HepG2 (cell line): ENCODE measurements around the gene ZDHHC18. TPM values are rescaled to one million over a fixed set of nuclear protein-coding genes. Genes with fewer than 3 reads are reported as not detected.

Experiments used
- ELF1 ChIP-seq: sonication (generic); formaldehyde crosslinking; IDR thresholded peaks from 2 replicates; pipeline ENCODE4 v1.4.0; 2020; ENCODE audit warnings: missing genetic modification reagents
- FOXA1 ChIP-seq, 2 experiments: fragments of 450-650 bp in 1 of 2; sonication (generic) in 1 of 2; formaldehyde crosslinking in 1 of 2; IDR thresholded peaks; 2 replicates each; pipeline versions ENCODE4 v1.4.0 to v1.6.1; 2016 to 2020; ENCODE audit warnings: missing genetic modification reagents in 1 of 2
- HMG20A ChIP-seq: IDR thresholded peaks from 2 replicates; pipeline ENCODE4 v1.6.1; 2016; ENCODE audit warnings: borderline replicate concordance
- HNRNPH1 ChIP-seq: fragments of 200-400 bp; formaldehyde crosslinking; optimal IDR thresholded peaks from 2 replicates; pipeline ENCODE3; 2017; ENCODE audit warnings: mild to moderate bottlenecking, low read depth, low read length
- HOXD1 ChIP-seq: sonication (generic); formaldehyde crosslinking; IDR thresholded peaks from 2 replicates; pipeline ENCODE4 v1.5.0; 2020; ENCODE audit warnings: missing genetic modification reagents
- ISL2 ChIP-seq: sonication (generic); formaldehyde crosslinking; IDR thresholded peaks from 2 replicates; pipeline ENCODE4 v1.5.0; 2020; ENCODE audit warnings: missing genetic modification reagents
- MTA1 ChIP-seq: sonication (generic); formaldehyde crosslinking; IDR thresholded peaks from 2 replicates; pipeline ENCODE4 v1.4.0; 2020; ENCODE audit warnings: missing genetic modification reagents, mild to moderate bottlenecking, borderline replicate concordance
- NFE2 ChIP-seq: sonication (generic); formaldehyde crosslinking; IDR thresholded peaks from 2 replicates; pipeline ENCODE4 v1.4.0; 2020; ENCODE audit warnings: missing genetic modification reagents
- SNAPC2 ChIP-seq: sonication (generic); formaldehyde crosslinking; IDR thresholded peaks from 2 replicates; pipeline ENCODE4 v1.8.1; 2022; ENCODE audit warnings: mild to moderate bottlenecking, missing genetic modification reagents
- SOX5 ChIP-seq: IDR thresholded peaks from 2 replicates; pipeline ENCODE4 v1.6.1; 2016; ENCODE audit warnings: borderline replicate concordance
- SRY ChIP-seq: sonication (generic); formaldehyde crosslinking; IDR thresholded peaks from 2 replicates; pipeline ENCODE4 v1.8.0; 2022; ENCODE audit warnings: mild to moderate bottlenecking, missing genetic modification reagents
- STAG1 ChIP-seq: sonication (generic); formaldehyde crosslinking; IDR thresholded peaks from 2 replicates; pipeline ENCODE4 v1.4.0; 2020; ENCODE audit warnings: missing genetic modification reagents
- ZFP1 ChIP-seq: IDR thresholded peaks from 2 replicates; pipeline ENCODE4 v1.6.1; 2016
- ZNF451 ChIP-seq: sonication (generic); formaldehyde crosslinking; IDR thresholded peaks from 2 replicates; pipeline ENCODE4 v1.5.0; 2020; ENCODE audit warnings: mild to moderate bottlenecking, missing genetic modification reagents
- ZNF883 ChIP-seq: sonication (generic); formaldehyde crosslinking; IDR thresholded peaks from 2 replicates; pipeline ENCODE4 v1.5.1; 2020; ENCODE audit warnings: mild to moderate bottlenecking, missing genetic modification reagents; ENCODE audit errors: not compliant biosample characterization
- ZSCAN9 ChIP-seq: IDR thresholded peaks from 2 replicates; pipeline ENCODE4 v1.6.1; 2016; ENCODE audit warnings: borderline replicate concordance
- polyA plus RNA-seq, 8 experiments: library from polyadenylated mRNA; depleted of rRNA in 3 of 8; stranded (reverse) in 7 of 8; unstranded in 1 of 8; fragments of >200 nt; fragmentation: Illumina TruSeq in 4 of 8; extraction: Trizol in 4 of 8; gene quantifications; 2 replicates each; pipeline versions ENCODE4 v1.2.1 to v1.2.3, GENCODE V29; 2011 to 2016; ENCODE audit warnings: low read depth in 4 of 8, missing spikeins in 1 of 8, mixed read lengths in 1 of 8; ENCODE audit not compliant: insufficient read depth in 1 of 8
- total RNA-seq, 5 experiments: library from RNA; depleted of rRNA; stranded (reverse); fragments of >200 nt; fragmentation: Illumina TruSeq; extraction: Trizol; gene quantifications; 2 replicates each; pipeline ENCODE4 v1.2.3, GENCODE V29; 2016; ENCODE audit warnings: low read depth in 1 of 5
- TF ChIP-seq, protein P1 (sequence below): sonication (generic); formaldehyde crosslinking; IDR thresholded peaks from 2 replicates; pipeline ENCODE4 v1.4.0; 2020; ENCODE audit warnings: missing genetic modification reagents, borderline replicate concordance
- TF ChIP-seq, protein P2 (sequence below): IDR thresholded peaks from 2 replicates; pipeline ENCODE4 v1.6.1; 2018; ENCODE audit warnings: missing genetic modification reagents, mild to moderate bottlenecking, missing compliant biosample characterization
- TF ChIP-seq, protein P3 (sequence below): sonication (generic); IDR thresholded peaks from 2 replicates; pipeline ENCODE4 v1.6.1; 2016; ENCODE audit warnings: low read depth, borderline replicate concordance
- TF ChIP-seq, protein P4 (sequence below): sonication (generic); formaldehyde crosslinking; IDR thresholded peaks from 2 replicates; pipeline ENCODE4 v1.8.0; 2022; ENCODE audit warnings: mild to moderate bottlenecking, missing genetic modification reagents, moderate library complexity
- TF ChIP-seq, protein P5 (sequence below): sonication (generic); formaldehyde crosslinking; IDR thresholded peaks from 2 replicates; pipeline ENCODE4 v1.4.0; 2020; ENCODE audit warnings: missing genetic modification reagents

The ZDHHC18 gene
- total and polyA plus RNA-seq, 2 of the 13 experiments (the other 11 are each of a cell fraction or from before 2014, with no cell fraction given): 13.2 to 35.3 TPM

DNA sequence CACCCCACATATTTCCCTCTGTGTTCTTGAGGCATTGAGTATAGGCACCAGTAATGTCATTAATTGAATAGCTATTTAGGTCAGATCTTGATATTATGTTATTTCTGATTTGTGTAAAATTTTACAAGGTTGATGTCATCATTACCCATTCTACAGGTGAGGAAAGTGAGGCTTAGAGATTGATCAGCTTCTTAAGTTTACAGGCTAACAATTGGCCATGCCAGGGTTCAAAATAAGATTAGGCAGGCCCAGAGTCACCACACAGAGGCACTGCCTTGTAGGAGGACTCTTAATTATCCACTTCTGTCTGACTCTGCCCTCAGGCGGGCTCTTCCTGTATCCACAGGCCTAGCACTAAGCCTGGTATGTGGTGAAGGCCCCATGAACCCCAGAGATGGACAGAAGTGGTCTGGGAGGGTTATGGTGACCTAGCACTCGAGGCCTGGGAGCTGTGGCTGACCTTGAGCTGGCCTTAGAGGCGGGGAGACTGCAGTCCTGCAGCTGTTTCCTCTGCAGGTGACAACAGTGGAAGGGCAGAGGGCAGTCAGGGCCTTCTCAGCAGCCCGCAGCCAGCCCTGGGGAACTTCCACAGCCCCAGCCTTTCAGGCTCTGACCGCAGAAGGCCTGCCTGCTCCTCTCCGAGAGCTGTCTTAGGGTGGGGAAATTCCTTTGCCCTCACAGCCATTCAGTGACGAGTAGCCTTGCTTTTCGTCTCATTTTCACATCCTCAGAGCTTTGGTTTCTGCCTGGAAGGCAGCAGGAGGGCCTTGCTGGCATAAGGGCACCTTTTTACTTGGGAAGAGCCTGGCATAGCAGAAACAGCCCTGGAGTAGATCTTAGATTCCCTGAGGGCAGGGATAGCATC is 12.2 kb downstream of the ZDHHC18 start (continued):
- TF ChIP-seq, protein P1, sequence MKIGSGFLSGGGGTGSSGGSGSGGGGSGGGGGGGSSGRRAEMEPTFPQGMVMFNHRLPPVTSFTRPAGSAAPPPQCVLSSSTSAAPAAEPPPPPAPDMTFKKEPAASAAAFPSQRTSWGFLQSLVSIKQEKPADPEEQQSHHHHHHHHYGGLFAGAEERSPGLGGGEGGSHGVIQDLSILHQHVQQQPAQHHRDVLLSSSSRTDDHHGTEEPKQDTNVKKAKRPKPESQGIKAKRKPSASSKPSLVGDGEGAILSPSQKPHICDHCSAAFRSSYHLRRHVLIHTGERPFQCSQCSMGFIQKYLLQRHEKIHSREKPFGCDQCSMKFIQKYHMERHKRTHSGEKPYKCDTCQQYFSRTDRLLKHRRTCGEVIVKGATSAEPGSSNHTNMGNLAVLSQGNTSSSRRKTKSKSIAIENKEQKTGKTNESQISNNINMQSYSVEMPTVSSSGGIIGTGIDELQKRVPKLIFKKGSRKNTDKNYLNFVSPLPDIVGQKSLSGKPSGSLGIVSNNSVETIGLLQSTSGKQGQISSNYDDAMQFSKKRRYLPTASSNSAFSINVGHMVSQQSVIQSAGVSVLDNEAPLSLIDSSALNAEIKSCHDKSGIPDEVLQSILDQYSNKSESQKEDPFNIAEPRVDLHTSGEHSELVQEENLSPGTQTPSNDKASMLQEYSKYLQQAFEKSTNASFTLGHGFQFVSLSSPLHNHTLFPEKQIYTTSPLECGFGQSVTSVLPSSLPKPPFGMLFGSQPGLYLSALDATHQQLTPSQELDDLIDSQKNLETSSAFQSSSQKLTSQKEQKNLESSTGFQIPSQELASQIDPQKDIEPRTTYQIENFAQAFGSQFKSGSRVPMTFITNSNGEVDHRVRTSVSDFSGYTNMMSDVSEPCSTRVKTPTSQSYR: peak; percentile 39; the same call in 1 of the 2 replicates
- no peak for TF ChIP-seq HNRNPH1
- TF ChIP-seq NFE2 (CRISPR knock-in tag): no peak
- TF ChIP-seq, protein P2, sequence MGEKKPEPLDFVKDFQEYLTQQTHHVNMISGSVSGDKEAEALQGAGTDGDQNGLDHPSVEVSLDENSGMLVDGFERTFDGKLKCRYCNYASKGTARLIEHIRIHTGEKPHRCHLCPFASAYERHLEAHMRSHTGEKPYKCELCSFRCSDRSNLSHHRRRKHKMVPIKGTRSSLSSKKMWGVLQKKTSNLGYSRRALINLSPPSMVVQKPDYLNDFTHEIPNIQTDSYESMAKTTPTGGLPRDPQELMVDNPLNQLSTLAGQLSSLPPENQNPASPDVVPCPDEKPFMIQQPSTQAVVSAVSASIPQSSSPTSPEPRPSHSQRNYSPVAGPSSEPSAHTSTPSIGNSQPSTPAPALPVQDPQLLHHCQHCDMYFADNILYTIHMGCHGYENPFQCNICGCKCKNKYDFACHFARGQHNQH (CRISPR knock-in tag): peak; percentile 80; the same call in 1 of the 2 replicates
- TF ChIP-seq ISL2 (CRISPR knock-in tag): no peak; the same call in 1 of the 2 replicates
- TF ChIP-seq, protein P3, sequence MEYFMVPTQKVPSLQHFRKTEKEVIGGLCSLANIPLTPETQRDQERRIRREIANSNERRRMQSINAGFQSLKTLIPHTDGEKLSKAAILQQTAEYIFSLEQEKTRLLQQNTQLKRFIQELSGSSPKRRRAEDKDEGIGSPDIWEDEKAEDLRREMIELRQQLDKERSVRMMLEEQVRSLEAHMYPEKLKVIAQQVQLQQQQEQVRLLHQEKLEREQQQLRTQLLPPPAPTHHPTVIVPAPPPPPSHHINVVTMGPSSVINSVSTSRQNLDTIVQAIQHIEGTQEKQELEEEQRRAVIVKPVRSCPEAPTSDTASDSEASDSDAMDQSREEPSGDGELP: peak; percentile 97
- TF ChIP-seq, protein P4, sequence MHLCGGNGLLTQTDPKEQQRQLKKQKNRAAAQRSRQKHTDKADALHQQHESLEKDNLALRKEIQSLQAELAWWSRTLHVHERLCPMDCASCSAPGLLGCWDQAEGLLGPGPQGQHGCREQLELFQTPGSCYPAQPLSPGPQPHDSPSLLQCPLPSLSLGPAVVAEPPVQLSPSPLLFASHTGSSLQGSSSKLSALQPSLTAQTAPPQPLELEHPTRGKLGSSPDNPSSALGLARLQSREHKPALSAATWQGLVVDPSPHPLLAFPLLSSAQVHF (CRISPR knock-in tag): no peak
- TF ChIP-seq ZFP1 (CRISPR knock-in tag): peak; percentile 43; the same call in 1 of the 2 replicates
- TF ChIP-seq ELF1 (CRISPR knock-in tag): peak; percentile 12; the same call in 1 of the 2 replicates
- peak; percentile 41; the same call in 1 of the 2 replicates for TF ChIP-seq SOX5 (CRISPR knock-in tag)
- no peak for TF ChIP-seq ZNF883 (CRISPR knock-in tag)
- TF ChIP-seq, protein P5, sequence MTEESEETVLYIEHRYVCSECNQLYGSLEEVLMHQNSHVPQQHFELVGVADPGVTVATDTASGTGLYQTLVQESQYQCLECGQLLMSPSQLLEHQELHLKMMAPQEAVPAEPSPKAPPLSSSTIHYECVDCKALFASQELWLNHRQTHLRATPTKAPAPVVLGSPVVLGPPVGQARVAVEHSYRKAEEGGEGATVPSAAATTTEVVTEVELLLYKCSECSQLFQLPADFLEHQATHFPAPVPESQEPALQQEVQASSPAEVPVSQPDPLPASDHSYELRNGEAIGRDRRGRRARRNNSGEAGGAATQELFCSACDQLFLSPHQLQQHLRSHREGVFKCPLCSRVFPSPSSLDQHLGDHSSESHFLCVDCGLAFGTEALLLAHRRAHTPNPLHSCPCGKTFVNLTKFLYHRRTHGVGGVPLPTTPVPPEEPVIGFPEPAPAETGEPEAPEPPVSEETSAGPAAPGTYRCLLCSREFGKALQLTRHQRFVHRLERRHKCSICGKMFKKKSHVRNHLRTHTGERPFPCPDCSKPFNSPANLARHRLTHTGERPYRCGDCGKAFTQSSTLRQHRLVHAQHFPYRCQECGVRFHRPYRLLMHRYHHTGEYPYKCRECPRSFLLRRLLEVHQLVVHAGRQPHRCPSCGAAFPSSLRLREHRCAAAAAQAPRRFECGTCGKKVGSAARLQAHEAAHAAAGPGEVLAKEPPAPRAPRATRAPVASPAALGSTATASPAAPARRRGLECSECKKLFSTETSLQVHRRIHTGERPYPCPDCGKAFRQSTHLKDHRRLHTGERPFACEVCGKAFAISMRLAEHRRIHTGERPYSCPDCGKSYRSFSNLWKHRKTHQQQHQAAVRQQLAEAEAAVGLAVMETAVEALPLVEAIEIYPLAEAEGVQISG (CRISPR knock-in tag): peak; percentile 62; the same call in 1 of the 2 replicates
- 0 out of 2 replicates have a peak, but pooled peaks have one; percentile 49 for TF ChIP-seq HOXD1 (CRISPR knock-in tag)
- peak; percentile 88; the same call in 1 of the 2 replicates for TF ChIP-seq MTA1 (CRISPR knock-in tag)
- peak; percentile 71; the same call in 1 of the 2 replicates for TF ChIP-seq ZNF451 (CRISPR knock-in tag)
- peak; percentile 75; the same call in 1 of the 2 replicates for TF ChIP-seq ZSCAN9 (CRISPR knock-in tag)
- TF ChIP-seq SNAPC2 (CRISPR knock-in tag): no peak
- TF ChIP-seq STAG1 (CRISPR knock-in tag): peak; percentile 22; the same call in 1 of the 2 replicates
- no peak for TF ChIP-seq SRY (CRISPR knock-in tag)
- 0 out of 2 replicates have a peak, but pooled peaks have one; percentile 20 for TF ChIP-seq HMG20A (CRISPR knock-in tag)
- TF ChIP-seq FOXA1 (IDR thresholded peaks at IDR 0.05): no peak
- 0 out of 2 replicates have a peak, but pooled peaks have one; percentile 28 for TF ChIP-seq FOXA1 (CRISPR knock-in tag; IDR thresholded peaks at IDR 0.05)
